ENCODE measurements around the gene CDC42EP1. TPM values are rescaled to one million over a fixed set of nuclear protein-coding genes. Genes with fewer than 3 reads are reported as not detected.
"Not testable (repeated sequence)": the region's sequence is repeated elsewhere in the genome, so short reads cannot be mapped to it uniquely, and the experiment has no call there.

The CDC42EP1 gene
- total RNA-seq, 4 donors from 2014 or later, result 28.4 to 53.4 (median 33.4) TPM

- H3K27me3 ChIP-seq, result no peaks in the 10 kb centered on the region
- DNase-seq (ENCODE audit: low spot score in 2 of 2), result no peak
- H3K27ac ChIP-seq, result peak overlapping the region in 2 of 4 donors; percentile 31 to 81
- no peaks in the 10 kb centered on the region for H3K36me3 ChIP-seq
- no peak overlapping the region for H3K4me3 ChIP-seq
- H3K9me3 ChIP-seq, result no peaks in the 10 kb centered on the region
- peaks cover 0 to 21% (median 9%) of the 10 kb centered on the region in 4 donors for H3K4me1 ChIP-seq
- WGBS, 2 donors, result 68 to 71% methylated on average over 10 to 12 of the region's 12 CpGs
- TF ChIP-seq POLR2A (IDR thresholded peaks at IDR 0.05), result no peak
- no peak for TF ChIP-seq CTCF (IDR thresholded peaks at IDR 0.05)
- no peak for TF ChIP-seq EP300 (IDR thresholded peaks at IDR 0.05)
These were observed 33.9 kb upstream of the CDC42EP1 start for GRCh38 chr22:37526376-37526775.

- 93 to 95% methylated on average over 9 of the region's 9 CpGs for WGBS, 2 donors
- not testable (repeated sequence) for H3K4me3 ChIP-seq; H3K9me3 ChIP-seq; H3K27ac ChIP-seq; H3K27me3 ChIP-seq; DNase-seq (ENCODE audit: low spot score in 2 of 2); H3K36me3 ChIP-seq
- peaks cover 0 to 16% (median 9%) of the 10 kb centered on the region in 4 donors for H3K4me1 ChIP-seq
These were observed 33.1 kb upstream of the CDC42EP1 start for GRCh38 chr22:37527081-37527752.

- not testable (repeated sequence) for H3K27ac ChIP-seq; H3K27me3 ChIP-seq; DNase-seq (ENCODE audit: low spot score in 2 of 2); H3K9me3 ChIP-seq; H3K36me3 ChIP-seq; H3K4me3 ChIP-seq
- H3K4me1 ChIP-seq, result peaks cover 0 to 16% (median 9%) of the 10 kb centered on the region in 4 donors
- 95 to 96% methylated on average over 9 of the region's 9 CpGs for WGBS, 2 donors
These were observed 32.3 kb upstream of the CDC42EP1 start for GRCh38 chr22:37527952-37528351.

- H3K27ac ChIP-seq, result no peak overlapping the region
- H3K27me3 ChIP-seq, result no peaks in the 10 kb centered on the region
- TF ChIP-seq CTCF (IDR thresholded peaks at IDR 0.05) (no peak), EP300 (IDR thresholded peaks at IDR 0.05) (no peak), POLR2A (IDR thresholded peaks at IDR 0.05) (no peak)
- 65 to 83% methylated on average over 2 of the region's 2 CpGs for WGBS, 2 donors
- H3K36me3 ChIP-seq, result no peaks in the 10 kb centered on the region
- H3K4me3 ChIP-seq, result no peak overlapping the region
- no peak for DNase-seq (ENCODE audit: low spot score in 2 of 2)
- no peaks in the 10 kb centered on the region for H3K9me3 ChIP-seq
- H3K4me1 ChIP-seq, result peaks cover 0 to 19% (median 7%) of the 10 kb centered on the region in 4 donors
These were observed 30.5 kb upstream of the CDC42EP1 start for GRCh38 chr22:37529652-37530345.

- Histone ChIP-seq H3K4me1 (peaks cover 0 to 18% (median 4%) of the 10 kb centered on the region in 4 donors), H3K27ac (no peak overlapping the region), H3K4me3 (no peak overlapping the region), H3K27me3 (no peaks in the 10 kb centered on the region), H3K36me3 (no peaks in the 10 kb centered on the region), H3K9me3 (no peaks in the 10 kb centered on the region)
- DNase-seq (ENCODE audit: low spot score in 2 of 2), result no peak
- 34 to 46% methylated on average over 9 of the region's 9 CpGs for WGBS, 2 donors
- TF ChIP-seq EP300 (IDR thresholded peaks at IDR 0.05) (no peak), POLR2A (IDR thresholded peaks at IDR 0.05) (no peak), CTCF (IDR thresholded peaks at IDR 0.05) (no peak)
These were observed 26.3 kb upstream of the CDC42EP1 start for GRCh38 chr22:37533995-37534394.

GRCh38 chr22:37534445-37534844 lies 25.8 kb upstream of the CDC42EP1 start:
- DNase-seq (ENCODE audit: low spot score in 2 of 2), result no peak
- Histone ChIP-seq H3K36me3 (no peaks in the 10 kb centered on the region), H3K9me3 (no peaks in the 10 kb centered on the region), H3K27ac (no peak overlapping the region), H3K27me3 (no peaks in the 10 kb centered on the region), H3K4me3 (no peak overlapping the region), H3K4me1 (peaks cover 0 to 22% (median 7%) of the 10 kb centered on the region in 4 donors)
- no peak for TF ChIP-seq CTCF (IDR thresholded peaks at IDR 0.05)
- 96 to 99% methylated on average over 3 of the region's 3 CpGs for WGBS, 2 donors
